HepG2 (cell line): ENCODE measurements around the gene MAPK8IP3. TPM values are rescaled to one million over a fixed set of nuclear protein-coding genes. Genes with fewer than 3 reads are reported as not detected.

Source experiments
- ARID2 ChIP-seq: sonication (generic); formaldehyde crosslinking; IDR thresholded peaks from 2 replicates; pipeline ENCODE4 v1.8.1; 2022; ENCODE audit warnings: mild to moderate bottlenecking, missing genetic modification reagents, borderline replicate concordance
- DMAP1 ChIP-seq: IDR thresholded peaks from 2 replicates; pipeline ENCODE4 v1.6.1; 2016
- HIC2 ChIP-seq: sonication (generic); formaldehyde crosslinking; IDR thresholded peaks from 2 replicates; pipeline ENCODE4 v1.9.0; 2022; ENCODE audit warnings: low read depth, missing genetic modification reagents
- PCBP1 ChIP-seq: fragments of 200-400 bp; formaldehyde crosslinking; IDR thresholded peaks from 2 replicates; pipeline ENCODE4 v1.6.1; 2017; ENCODE audit warnings: mild to moderate bottlenecking, low read depth, low read length, borderline replicate concordance
- PITX1 ChIP-seq: sonication (generic); formaldehyde crosslinking; IDR thresholded peaks from 2 replicates; pipeline ENCODE4 v1.5.1; 2020; ENCODE audit warnings: mild to moderate bottlenecking, missing genetic modification reagents
- POLR2G ChIP-seq: fragments of 200-400 bp; formaldehyde crosslinking; IDR thresholded peaks from 2 replicates; pipeline ENCODE4 v1.6.1; 2018; ENCODE audit warnings: mild to moderate bottlenecking, low read depth, low read length, moderate library complexity
- PPARG ChIP-seq: conservative IDR thresholded peaks from 2 replicates; pipeline ENCODE4 v1.6.1; 2016; ENCODE audit warnings: missing biosample characterization, missing genetic modification reagents
- PREB ChIP-seq: sonication (generic); formaldehyde crosslinking; IDR thresholded peaks from 2 replicates; pipeline ENCODE4 v1.4.0; 2020; ENCODE audit warnings: missing genetic modification reagents
- SMAD1 ChIP-seq: sonication (generic); formaldehyde crosslinking; IDR thresholded peaks from 2 replicates; pipeline ENCODE4 v1.4.0; 2020; ENCODE audit warnings: missing genetic modification reagents, low read depth, mild to moderate bottlenecking, borderline replicate concordance
- SRSF1 ChIP-seq: fragments of 200-400 bp; formaldehyde crosslinking; optimal IDR thresholded peaks from 2 replicates; pipeline ENCODE3; 2017; ENCODE audit warnings: mild to moderate bottlenecking, low read depth, low read length, moderate library complexity
- STAT5B ChIP-seq: sonication (generic); formaldehyde crosslinking; IDR thresholded peaks from 2 replicates; pipeline ENCODE4 v1.4.0; 2020; ENCODE audit warnings: missing genetic modification reagents
- TCF12 ChIP-seq, 2 experiments: fragments of 450-650 bp in 1 of 2; sonication (generic) in 1 of 2; formaldehyde crosslinking in 1 of 2; IDR thresholded peaks; 2 replicates each; pipeline versions ENCODE4 v1.6.1 to v1.8.0; 2017 to 2022; ENCODE audit warnings: antibody characterized with exemption in 1 of 2, mild to moderate bottlenecking in 1 of 2, missing genetic modification reagents in 1 of 2, moderate library complexity in 1 of 2
- ZNF430 ChIP-seq: sonication (generic); formaldehyde crosslinking; IDR thresholded peaks from 2 replicates; pipeline ENCODE4 v1.9.0; 2021; ENCODE audit warnings: mild to moderate bottlenecking, missing genetic modification reagents
- ZNF549 ChIP-seq: sonication (generic); formaldehyde crosslinking; IDR thresholded peaks from 2 replicates; pipeline ENCODE4 v1.5.0; 2020; ENCODE audit warnings: missing genetic modification reagents
- ZNF607 ChIP-seq: sonication (generic); formaldehyde crosslinking; IDR thresholded peaks from 2 replicates; pipeline ENCODE4 v1.5.1; 2020; ENCODE audit warnings: missing genetic modification reagents, mild to moderate bottlenecking, borderline replicate concordance
- ZNF646 ChIP-seq: sonication (generic); formaldehyde crosslinking; IDR thresholded peaks from 2 replicates; pipeline ENCODE4 v1.9.0; 2021; ENCODE audit warnings: mild to moderate bottlenecking, missing genetic modification reagents
- polyA plus RNA-seq, 8 experiments: library from polyadenylated mRNA; depleted of rRNA in 3 of 8; stranded (reverse) in 7 of 8; unstranded in 1 of 8; fragments of >200 nt; fragmentation: Illumina TruSeq in 4 of 8; extraction: Trizol in 4 of 8; gene quantifications; 2 replicates each; pipeline versions ENCODE4 v1.2.1 to v1.2.3, GENCODE V29; 2011 to 2016; ENCODE audit warnings: low read depth in 4 of 8, missing spikeins in 1 of 8, mixed read lengths in 1 of 8; ENCODE audit not compliant: insufficient read depth in 1 of 8
- total RNA-seq, 5 experiments: library from RNA; depleted of rRNA; stranded (reverse); fragments of >200 nt; fragmentation: Illumina TruSeq; extraction: Trizol; gene quantifications; 2 replicates each; pipeline ENCODE4 v1.2.3, GENCODE V29; 2016; ENCODE audit warnings: low read depth in 1 of 5
- TF ChIP-seq, protein P1 (sequence below): sonication (generic); formaldehyde crosslinking; IDR thresholded peaks from 2 replicates; pipeline ENCODE4 v1.5.0; 2020; ENCODE audit warnings: mild to moderate bottlenecking, missing genetic modification reagents
- TF ChIP-seq, protein P2 (sequence below): sonication (generic); formaldehyde crosslinking; IDR thresholded peaks from 2 replicates; pipeline ENCODE4 v1.4.0; 2020; ENCODE audit warnings: missing genetic modification reagents

The MAPK8IP3 gene
- total and polyA plus RNA-seq, 2 of the 13 experiments (the other 11 are each of a cell fraction or from before 2014, with no cell fraction given), result 25.1 to 41.7 TPM

DNA sequence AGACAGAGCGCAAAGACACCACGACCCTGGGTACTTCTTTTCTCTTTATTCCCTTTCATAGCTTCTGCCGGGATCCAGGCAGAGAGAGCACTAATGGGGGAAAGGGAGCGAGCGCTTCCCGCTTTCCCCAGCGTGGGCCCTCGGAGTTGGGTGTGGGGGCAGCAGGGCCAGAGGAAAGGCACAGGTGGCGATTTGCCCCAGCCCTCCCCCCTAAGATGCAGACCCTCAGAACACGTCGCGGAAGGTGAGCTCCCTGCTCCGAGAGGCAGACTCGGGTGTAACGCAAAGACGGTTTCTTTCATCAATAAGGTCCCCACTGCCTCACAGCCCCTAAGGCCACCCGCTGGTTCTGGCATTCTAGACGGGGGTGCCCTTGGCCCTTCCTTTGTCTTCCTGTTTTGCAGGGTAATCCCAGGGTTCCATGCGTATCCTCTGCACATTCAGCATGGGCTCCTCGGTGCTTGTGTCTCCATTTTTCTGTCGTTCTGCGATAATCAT lies 65.9 kb downstream of the MAPK8IP3 start (continued):
- TF ChIP-seq PCBP1, result 0 out of 2 replicates have a peak, but pooled peaks have one; percentile 20
- TF ChIP-seq DMAP1 (CRISPR knock-in tag), result no peak
- TF ChIP-seq SRSF1, result peak; percentile 47
- no peak for TF ChIP-seq ZNF549 (CRISPR knock-in tag)
- TF ChIP-seq SMAD1 (CRISPR knock-in tag), result no peak
- no peak for TF ChIP-seq ZNF646 (CRISPR knock-in tag)
- no peak for TF ChIP-seq PPARG (CRISPR knock-in tag)
- TF ChIP-seq HIC2 (CRISPR knock-in tag), result no peak
- no peak for TF ChIP-seq STAT5B (CRISPR knock-in tag)
- TF ChIP-seq POLR2G, result peak; percentile 25; the same call in 1 of the 2 replicates
- no peak for TF ChIP-seq TCF12 (IDR thresholded peaks at IDR 0.05)
- TF ChIP-seq TCF12 (CRISPR knock-in tag; IDR thresholded peaks at IDR 0.05), result no peak
- no peak for TF ChIP-seq ARID2 (CRISPR knock-in tag)
- no peak; the same call in 1 of the 2 replicates for TF ChIP-seq PITX1 (CRISPR knock-in tag)
- TF ChIP-seq ZNF430 (CRISPR knock-in tag), result no peak
- TF ChIP-seq ZNF607 (CRISPR knock-in tag), result 0 out of 2 replicates have a peak, but pooled peaks have one; percentile 7
- no peak for TF ChIP-seq PREB (CRISPR knock-in tag)
- TF ChIP-seq, protein P1, sequence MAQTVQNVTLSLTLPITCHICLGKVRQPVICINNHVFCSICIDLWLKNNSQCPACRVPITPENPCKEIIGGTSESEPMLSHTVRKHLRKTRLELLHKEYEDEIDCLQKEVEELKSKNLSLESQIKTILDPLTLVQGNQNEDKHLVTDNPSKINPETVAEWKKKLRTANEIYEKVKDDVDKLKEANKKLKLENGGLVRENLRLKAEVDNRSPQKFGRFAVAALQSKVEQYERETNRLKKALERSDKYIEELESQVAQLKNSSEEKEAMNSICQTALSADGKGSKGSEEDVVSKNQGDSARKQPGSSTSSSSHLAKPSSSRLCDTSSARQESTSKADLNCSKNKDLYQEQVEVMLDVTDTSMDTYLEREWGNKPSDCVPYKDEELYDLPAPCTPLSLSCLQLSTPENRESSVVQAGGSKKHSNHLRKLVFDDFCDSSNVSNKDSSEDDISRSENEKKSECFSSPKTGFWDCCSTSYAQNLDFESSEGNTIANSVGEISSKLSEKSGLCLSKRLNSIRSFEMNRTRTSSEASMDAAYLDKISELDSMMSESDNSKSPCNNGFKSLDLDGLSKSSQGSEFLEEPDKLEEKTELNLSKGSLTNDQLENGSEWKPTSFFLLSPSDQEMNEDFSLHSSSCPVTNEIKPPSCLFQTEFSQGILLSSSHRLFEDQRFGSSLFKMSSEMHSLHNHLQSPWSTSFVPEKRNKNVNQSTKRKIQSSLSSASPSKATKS, result no peak
- TF ChIP-seq, protein P2, sequence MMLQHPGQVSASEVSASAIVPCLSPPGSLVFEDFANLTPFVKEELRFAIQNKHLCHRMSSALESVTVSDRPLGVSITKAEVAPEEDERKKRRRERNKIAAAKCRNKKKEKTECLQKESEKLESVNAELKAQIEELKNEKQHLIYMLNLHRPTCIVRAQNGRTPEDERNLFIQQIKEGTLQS (CRISPR knock-in tag), result no peak
